HL-60 (cell line): Measurements from ENCODE around the gene SLC6A6.

Source experiments
- DNase-seq, 2 experiments: peaks; one replicate each; pipeline ENCODE4 v3.0.0-alpha.2; 2010 to 2020; ENCODE audit warnings: low read depth in 1 of 2, low spot score in 1 of 2
- H3K27ac ChIP-seq: fragments of 250-450 bp; sonication (Bioruptor Pico); replicated peaks from 2 replicates; pipeline ENCODE4 v1.5.1; 2020; ENCODE audit warnings: mild to moderate bottlenecking, moderate library complexity
- H3K27me3 ChIP-seq: fragments of 250-450 bp; sonication (Bioruptor Pico); 2 replicates; pipeline ENCODE4 v1.5.1; 2021; ENCODE audit warnings: mild to moderate bottlenecking, moderate library complexity; ENCODE audit not compliant: insufficient read depth, poor library complexity, severe bottlenecking
- H3K4me3 ChIP-seq: replicated peaks from 2 replicates; pipeline ENCODE4 v1.5.1; 2011; ENCODE audit warnings: mild to moderate bottlenecking, control low read depth, low read length; ENCODE audit not compliant: insufficient read depth
- CTCF ChIP-seq: IDR thresholded peaks from one replicate; pipeline ENCODE4 v1.5.1; 2011; ENCODE audit warnings: low read length, control low read depth, inconsistent platforms; ENCODE audit not compliant: insufficient read depth
- GABPA ChIP-seq: IDR thresholded peaks from 2 replicates; pipeline ENCODE4 v1.6.1; 2012; ENCODE audit warnings: low read depth
- POLR2AphosphoS5 ChIP-seq: IDR thresholded peaks from 2 replicates; pipeline ENCODE4 v1.6.1; 2012; ENCODE audit warnings: low read depth
- REST ChIP-seq: IDR thresholded peaks from 2 replicates; pipeline ENCODE4 v1.6.1; 2012; ENCODE audit warnings: low read depth; ENCODE audit not compliant: insufficient replicate concordance
- SPI1 ChIP-seq: IDR thresholded peaks from 2 replicates; pipeline ENCODE4 v1.6.1; 2012; ENCODE audit warnings: low read depth, mild to moderate bottlenecking, borderline replicate concordance

SLC6A6 gene

GRCh38 chr3:14482271-14482721 lies 79.9 kb downstream of the SLC6A6 start:
- TF ChIP-seq REST (no peak), CTCF (no peak), POLR2AphosphoS5 (no peak), GABPA (no peak), SPI1 (no peak)
- H3K27ac ChIP-seq: no peak overlapping the region
- no peak for DNase-seq

GRCh38 chr3:14483286-14483685 lies 80.9 kb downstream of the SLC6A6 start:
- TF ChIP-seq POLR2AphosphoS5 (no peak), SPI1 (no peak), GABPA (no peak), CTCF (no peak), REST (no peak)
- no peak overlapping the region for H3K4me3 ChIP-seq
- DNase-seq: no peak
- no peaks in the 10 kb centered on the region for H3K27me3 ChIP-seq
- no peak overlapping the region for H3K27ac ChIP-seq

More at GRCh38 chr3:14482271-14482721, 79.9 kb downstream of the SLC6A6 start:
- H3K4me3 ChIP-seq: no peak overlapping the region
- H3K27me3 ChIP-seq: no peaks in the 10 kb centered on the region

GRCh38 chr3:14484741-14485140 lies 82.3 kb downstream of the SLC6A6 start:
- H3K27me3 ChIP-seq: no peaks in the 10 kb centered on the region
- no peak overlapping the region for H3K4me3 ChIP-seq
- no peak overlapping the region for H3K27ac ChIP-seq
- no peak for DNase-seq
- TF ChIP-seq CTCF (no peak), POLR2AphosphoS5 (no peak), GABPA (no peak), REST (no peak), SPI1 (no peak)
